ENCODE results near the gene CARF.

DNA sequence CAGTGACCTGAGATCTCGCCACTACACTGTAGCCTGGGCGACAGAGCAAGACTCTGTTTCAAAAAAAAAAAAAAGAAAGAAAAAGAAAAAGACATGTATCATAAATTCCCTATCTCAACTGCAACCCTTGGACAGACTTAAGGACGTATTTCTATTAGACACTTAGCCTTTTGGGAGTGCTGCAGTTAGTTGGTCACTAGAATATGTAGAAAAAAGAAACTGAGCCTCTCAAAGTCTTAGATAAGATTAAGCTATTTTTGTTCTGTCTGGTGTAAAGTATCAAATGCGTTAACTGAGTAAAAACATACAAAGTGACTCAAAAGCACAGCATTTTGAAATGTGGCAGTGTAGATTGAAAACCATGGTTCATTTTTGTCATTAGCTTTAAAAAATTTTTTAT lies 109.9 kb downstream of the CARF start:
- TF ChIP-seq, protein P1, sequence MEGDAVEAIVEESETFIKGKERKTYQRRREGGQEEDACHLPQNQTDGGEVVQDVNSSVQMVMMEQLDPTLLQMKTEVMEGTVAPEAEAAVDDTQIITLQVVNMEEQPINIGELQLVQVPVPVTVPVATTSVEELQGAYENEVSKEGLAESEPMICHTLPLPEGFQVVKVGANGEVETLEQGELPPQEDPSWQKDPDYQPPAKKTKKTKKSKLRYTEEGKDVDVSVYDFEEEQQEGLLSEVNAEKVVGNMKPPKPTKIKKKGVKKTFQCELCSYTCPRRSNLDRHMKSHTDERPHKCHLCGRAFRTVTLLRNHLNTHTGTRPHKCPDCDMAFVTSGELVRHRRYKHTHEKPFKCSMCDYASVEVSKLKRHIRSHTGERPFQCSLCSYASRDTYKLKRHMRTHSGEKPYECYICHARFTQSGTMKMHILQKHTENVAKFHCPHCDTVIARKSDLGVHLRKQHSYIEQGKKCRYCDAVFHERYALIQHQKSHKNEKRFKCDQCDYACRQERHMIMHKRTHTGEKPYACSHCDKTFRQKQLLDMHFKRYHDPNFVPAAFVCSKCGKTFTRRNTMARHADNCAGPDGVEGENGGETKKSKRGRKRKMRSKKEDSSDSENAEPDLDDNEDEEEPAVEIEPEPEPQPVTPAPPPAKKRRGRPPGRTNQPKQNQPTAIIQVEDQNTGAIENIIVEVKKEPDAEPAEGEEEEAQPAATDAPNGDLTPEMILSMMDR (IDR thresholded peaks at IDR 0.05), result no peak
- no peak for TF ChIP-seq POLR2AphosphoS5 (IDR thresholded peaks at IDR 0.05)
- TF ChIP-seq POLR2A (IDR thresholded peaks at IDR 0.05), result no peak

All from sigmoid colon (tissue), 4 donors.